HCT116 (cell line): ENCODE results near the gene ZNHIT2. TPM values are rescaled to one million over a fixed set of nuclear protein-coding genes. Genes with fewer than 3 reads are reported as not detected.

ENCODE experiments used
- ATAC-seq: fragments of 200-7000 bp; cut with Tn5 transposase; 2 replicates; pipeline ENCODE4 v1.9.1; 2020; ENCODE audit warnings: mild to moderate bottlenecking, moderate library complexity
- BruUV-seq: library from RNA; stranded (reverse); fragments of 400-500 nt; replicated peaks from 2 replicates; lab custom pipeline; 2021; lab: Mats Ljungman, UMichigan
- CTCF ChIA-PET: fragments of 300-600 bp; sonication (Branson Sonifier 250); formaldehyde crosslinking; loops from one replicate; lab custom pipeline; 2021; ENCODE audit warnings: antibody characterized with exemption; lab: Charles Lee
- POLR2A ChIA-PET: fragments of 300-600, 350-600 bp; sonication (Branson Sonifier 250); formaldehyde crosslinking; loops from one replicate; lab custom pipeline; 2021; ENCODE audit warnings: antibody characterized with exemption; lab: Charles Lee
- RAD21 ChIA-PET, 2 experiments: fragments of 300-600 bp; sonication (Branson Sonifier 250); formaldehyde crosslinking; loops; one replicate each; lab custom pipeline; 2023; ENCODE audit warnings: low total read pairs in 2 of 2; ENCODE audit not compliant: uncharacterized antibody in 2 of 2, unreplicated experiment in 2 of 2, low non-redundant PET in 1 of 2; lab: Charles Lee
- DNase-seq: peaks from one replicate; pipeline ENCODE4 v3.0.0-alpha.2; 2010; ENCODE audit warnings: low read depth, low spot score
- H2AFZ ChIP-seq: fragments of 200-600 bp; shearing (Covaris generic), sonication (generic); 2 replicates; pipeline ENCODE4 v1.6.1; 2017; ENCODE audit warnings: low read depth, mixed run types, mixed read lengths, antibody characterized with exemption, low read length; ENCODE audit not compliant: poor library complexity, severe bottlenecking
- H3K27ac ChIP-seq: 2 replicates; pipeline ENCODE4 v1.5.1; 2012; ENCODE audit warnings: low read depth, low read length
- H3K27me3 ChIP-seq: fragments of 200-600 bp; sonication (generic); 2 replicates; pipeline ENCODE4 v1.6.1; 2016; ENCODE audit warnings: mixed run types, low read length, mixed read lengths; ENCODE audit not compliant: insufficient read depth
- H3K36me3 ChIP-seq, 2 experiments: fragments of 200-500 bp in 1 of 2; fragments of 200-600 bp in 1 of 2; sonication (Bioruptor generic) in 1 of 2; sonication (generic) in 1 of 2; 2 replicates each; pipeline versions ENCODE4 v1.5.1 to v1.6.1; 2014 to 2016; ENCODE audit warnings: low read length in 2 of 2, inconsistent platforms in 1 of 2, mixed read lengths in 1 of 2, mixed run types in 1 of 2; ENCODE audit not compliant: insufficient read depth in 2 of 2, control insufficient read depth in 1 of 2
- H3K4me1 ChIP-seq, 2 experiments: fragments of 200-600 bp in 1 of 2; sonication (generic) in 1 of 2; 2 replicates each; pipeline versions ENCODE4 v1.5.1 to v1.6.1; 2012 to 2017; ENCODE audit warnings: low read length in 2 of 2, inconsistent platforms in 1 of 2, mild to moderate bottlenecking in 1 of 2, mixed read lengths in 1 of 2, mixed run types in 1 of 2, moderate library complexity in 1 of 2; ENCODE audit not compliant: insufficient read depth in 2 of 2, control insufficient read depth in 1 of 2
- H3K4me2 ChIP-seq: fragments of 200-600 bp; sonication (generic); 2 replicates; pipeline ENCODE4 v1.6.1; 2017; ENCODE audit warnings: mixed run types, low read length, mixed read lengths
- H3K4me3 ChIP-seq, 2 experiments: fragments of 200-600 bp in 1 of 2; sonication (generic) in 1 of 2; replicated peaks in 1 of 2; 2 replicates each; pipeline ENCODE4 v1.5.1; 2011 to 2016; ENCODE audit warnings: low read length in 2 of 2, control low read depth in 1 of 2, low read depth in 1 of 2, mild to moderate bottlenecking in 1 of 2, mixed read lengths in 1 of 2, mixed run types in 1 of 2
- H3K79me2 ChIP-seq: fragments of 200-600 bp; sonication (generic); 2 replicates; pipeline ENCODE4 v1.6.1; 2017; ENCODE audit warnings: mild to moderate bottlenecking, mixed run types, low read length, moderate library complexity, mixed read lengths; ENCODE audit not compliant: insufficient read depth
- H3K9ac ChIP-seq: fragments of 200-600 bp; sonication (generic); 2 replicates; pipeline ENCODE4 v1.6.1; 2016; ENCODE audit warnings: low read length, mixed read lengths
- H3K9me2 ChIP-seq: fragments of 200-600 bp; sonication (generic), shearing (Covaris generic); 2 replicates; pipeline ENCODE4 v1.6.1; 2017; ENCODE audit warnings: mixed run types, mild to moderate bottlenecking, moderate library complexity; ENCODE audit not compliant: insufficient read depth
- H3K9me3 ChIP-seq, 2 experiments: fragments of 200-500 bp in 1 of 2; fragments of 200-600 bp in 1 of 2; sonication (Bioruptor generic) in 1 of 2; sonication (generic) in 1 of 2; 2 replicates each; pipeline ENCODE4 v1.6.1; 2014 to 2017; ENCODE audit warnings: low read length in 2 of 2, mixed read lengths in 2 of 2, inconsistent platforms in 1 of 2, low read depth in 1 of 2, mild to moderate bottlenecking in 1 of 2, mixed run types in 1 of 2, moderate library complexity in 1 of 2; ENCODE audit not compliant: control insufficient read depth in 1 of 2, insufficient read depth in 1 of 2
- H4K20me1 ChIP-seq: fragments of 200-600 bp; sonication (generic), shearing (Covaris generic); 2 replicates; pipeline ENCODE4 v1.6.1; 2017; ENCODE audit warnings: mixed run types, mild to moderate bottlenecking, moderate library complexity; ENCODE audit not compliant: insufficient read depth
- CEBPB ChIP-seq: IDR thresholded peaks from 2 replicates; pipeline ENCODE4 v1.6.1; 2012; ENCODE audit warnings: low read depth
- EGR1 ChIP-seq: IDR thresholded peaks from 2 replicates; pipeline ENCODE4 v1.6.1; 2012; ENCODE audit warnings: low read depth
- ELF1 ChIP-seq: IDR thresholded peaks from 2 replicates; pipeline ENCODE4 v1.6.1; 2012; ENCODE audit warnings: low read depth, borderline replicate concordance
- EZH2 ChIP-seq: fragments of 200-600 bp; sonication (generic); IDR thresholded peaks from 2 replicates; pipeline ENCODE4 v1.6.1; 2017; ENCODE audit warnings: antibody characterized with exemption, mixed run types
- FOSL1 ChIP-seq: IDR thresholded peaks from 2 replicates; pipeline ENCODE4 v1.6.1; 2012; ENCODE audit warnings: low read depth
- JUND ChIP-seq: IDR thresholded peaks from 2 replicates; pipeline ENCODE4 v1.6.1; 2012
- RAD21 ChIP-seq: IDR thresholded peaks from 2 replicates; pipeline ENCODE4 v1.6.1; 2012; ENCODE audit warnings: low read depth, mild to moderate bottlenecking
- SIN3A ChIP-seq: IDR thresholded peaks from 2 replicates; pipeline ENCODE4 v1.6.1; 2012; ENCODE audit warnings: low read depth
- SRF ChIP-seq: IDR thresholded peaks from 2 replicates; pipeline ENCODE4 v1.6.1; 2012; ENCODE audit warnings: low read depth
- TCF7L2 ChIP-seq: IDR thresholded peaks from 2 replicates; pipeline ENCODE4 v1.7.0; 2011; ENCODE audit warnings: borderline replicate concordance, inconsistent platforms; ENCODE audit not compliant: insufficient read depth, insufficient read length; ENCODE audit errors: extremely low read depth
- YY1 ChIP-seq: IDR thresholded peaks from 2 replicates; pipeline ENCODE4 v1.6.1; 2011; ENCODE audit warnings: low read length, low read depth, moderate library complexity, mild to moderate bottlenecking; ENCODE audit not compliant: insufficient replicate concordance; ENCODE audit errors: extremely low read depth
- ZFX ChIP-seq: fragments of 450-650 bp; IDR thresholded peaks from 2 replicates; pipeline ENCODE4 v1.6.1; 2017
- ZNF274 ChIP-seq: fragments of 200-500 bp; sonication (Bioruptor generic); IDR thresholded peaks from 2 replicates; pipeline ENCODE4 v1.6.1; 2014; ENCODE audit warnings: mild to moderate bottlenecking, low read depth, low read length, inconsistent platforms
- intact Hi-C: fragments of 100-400 bp; cut with micrococcal nuclease; formaldehyde crosslinking; loops from 2 replicates; pipeline ENCODE4 v1.10.0; 2022
- total RNA-seq: library from RNA; stranded (reverse); gene quantifications from one replicate; pipeline ENCODE4 v1.2.1, GENCODE V29; 2021; ENCODE audit not compliant: unreplicated experiment
- TF ChIP-seq, protein P1 (sequence below), 3 experiments: fragments of 200-600 bp in 1 of 3; sonication (generic) in 1 of 3; IDR thresholded peaks in 2 of 3; conservative IDR thresholded peaks in 1 of 3; 2 replicates each; pipeline ENCODE4 v1.5.1; 2012 to 2017; ENCODE audit warnings: low read depth in 2 of 3, low read length in 2 of 3, antibody characterized with exemption in 1 of 3, borderline replicate concordance in 1 of 3, control low read depth in 1 of 3, mild to moderate bottlenecking in 1 of 3, mixed read lengths in 1 of 3, mixed run types in 1 of 3, moderate library complexity in 1 of 3; ENCODE audit not compliant: insufficient read depth in 1 of 3
- TF ChIP-seq, protein P2 (sequence below): IDR thresholded peaks from 2 replicates; pipeline ENCODE4 v1.6.1; 2012; ENCODE audit warnings: low read depth
- TF ChIP-seq, protein P3 (sequence below): IDR thresholded peaks from 2 replicates; pipeline ENCODE4 v1.6.1; 2012
- TF ChIP-seq, protein P4 (sequence below): IDR thresholded peaks from 2 replicates; pipeline ENCODE4 v1.6.1; 2012

Gene ZNHIT2
- total RNA-seq, 1 experiment from 2014 or later = 18.8 TPM

DNA sequence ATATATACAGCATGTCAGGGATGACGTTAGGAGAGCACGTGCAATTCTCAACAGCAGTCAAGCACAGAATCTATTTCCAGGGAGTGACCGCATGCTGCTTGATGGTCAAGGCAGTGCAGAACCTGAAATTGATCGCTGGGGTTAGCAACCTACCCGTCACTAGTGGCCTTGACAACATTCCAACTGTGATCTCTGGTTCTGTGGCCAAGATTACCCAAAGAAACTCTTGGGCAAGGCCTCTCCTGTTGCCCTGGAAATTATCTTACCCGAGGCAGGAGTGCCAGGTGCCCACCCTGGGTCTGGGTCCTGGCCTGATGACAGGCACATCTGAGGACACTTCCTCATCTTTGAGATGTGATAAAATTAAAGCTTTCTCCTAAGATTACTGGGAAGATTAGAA, 3.7 kb downstream of the ZNHIT2 start:
- peaks cover 21% of the 10 kb centered on the region for H3K79me2 ChIP-seq
- ATAC-seq (no peak), DNase-seq (no peak)
- intact Hi-C loops = loop anchor here (5.0 to 10.0 kb wide), 2 partner anchors 68 to 199 kb away; partner anchors contain the start of genes ATG2A and CAPN1
- CTCF ChIA-PET = interaction anchor here (1.2 kb wide), 1 partner anchor 8 kb away, joined by 4 read pairs; the partner anchor contains the start of genes FAU and MRPL49
- no peaks in the 10 kb centered on the region for H3K27me3 ChIP-seq
- peaks cover 3 to 18% of the 10 kb centered on the region in 2 experiments; a peak in 2 of 4 replicates for H3K36me3 ChIP-seq
- peak overlapping the region; percentile 92; the same call in 1 of the 2 replicates for H3K4me2 ChIP-seq
- RAD21 ChIA-PET = no interaction called here
- H3K9me3 ChIP-seq = no peaks in the 10 kb centered on the region
- TF ChIP-seq YY1 = no peak
- TF ChIP-seq JUND = no peak
- TF ChIP-seq EGR1 = no peak
- TF ChIP-seq, protein P1, sequence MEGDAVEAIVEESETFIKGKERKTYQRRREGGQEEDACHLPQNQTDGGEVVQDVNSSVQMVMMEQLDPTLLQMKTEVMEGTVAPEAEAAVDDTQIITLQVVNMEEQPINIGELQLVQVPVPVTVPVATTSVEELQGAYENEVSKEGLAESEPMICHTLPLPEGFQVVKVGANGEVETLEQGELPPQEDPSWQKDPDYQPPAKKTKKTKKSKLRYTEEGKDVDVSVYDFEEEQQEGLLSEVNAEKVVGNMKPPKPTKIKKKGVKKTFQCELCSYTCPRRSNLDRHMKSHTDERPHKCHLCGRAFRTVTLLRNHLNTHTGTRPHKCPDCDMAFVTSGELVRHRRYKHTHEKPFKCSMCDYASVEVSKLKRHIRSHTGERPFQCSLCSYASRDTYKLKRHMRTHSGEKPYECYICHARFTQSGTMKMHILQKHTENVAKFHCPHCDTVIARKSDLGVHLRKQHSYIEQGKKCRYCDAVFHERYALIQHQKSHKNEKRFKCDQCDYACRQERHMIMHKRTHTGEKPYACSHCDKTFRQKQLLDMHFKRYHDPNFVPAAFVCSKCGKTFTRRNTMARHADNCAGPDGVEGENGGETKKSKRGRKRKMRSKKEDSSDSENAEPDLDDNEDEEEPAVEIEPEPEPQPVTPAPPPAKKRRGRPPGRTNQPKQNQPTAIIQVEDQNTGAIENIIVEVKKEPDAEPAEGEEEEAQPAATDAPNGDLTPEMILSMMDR (IDR thresholded peaks at IDR 0.05 in 2 of 3, conservative IDR thresholded peaks at IDR 0.05 in 1 of 3; ENCODE audit: borderline replicate concordance in 1 of 3, insufficient read depth in 1 of 3, low read depth in 2 of 3, low read length in 2 of 3) = no peak
- TF ChIP-seq FOSL1 = no peak
- no peak for TF ChIP-seq CEBPB
- TF ChIP-seq ELF1 = no peak
- TF ChIP-seq TCF7L2 = no peak
- no peak for TF ChIP-seq SIN3A
- no peak for TF ChIP-seq RAD21
- TF ChIP-seq ZFX = no peak
- TF ChIP-seq, protein P2, sequence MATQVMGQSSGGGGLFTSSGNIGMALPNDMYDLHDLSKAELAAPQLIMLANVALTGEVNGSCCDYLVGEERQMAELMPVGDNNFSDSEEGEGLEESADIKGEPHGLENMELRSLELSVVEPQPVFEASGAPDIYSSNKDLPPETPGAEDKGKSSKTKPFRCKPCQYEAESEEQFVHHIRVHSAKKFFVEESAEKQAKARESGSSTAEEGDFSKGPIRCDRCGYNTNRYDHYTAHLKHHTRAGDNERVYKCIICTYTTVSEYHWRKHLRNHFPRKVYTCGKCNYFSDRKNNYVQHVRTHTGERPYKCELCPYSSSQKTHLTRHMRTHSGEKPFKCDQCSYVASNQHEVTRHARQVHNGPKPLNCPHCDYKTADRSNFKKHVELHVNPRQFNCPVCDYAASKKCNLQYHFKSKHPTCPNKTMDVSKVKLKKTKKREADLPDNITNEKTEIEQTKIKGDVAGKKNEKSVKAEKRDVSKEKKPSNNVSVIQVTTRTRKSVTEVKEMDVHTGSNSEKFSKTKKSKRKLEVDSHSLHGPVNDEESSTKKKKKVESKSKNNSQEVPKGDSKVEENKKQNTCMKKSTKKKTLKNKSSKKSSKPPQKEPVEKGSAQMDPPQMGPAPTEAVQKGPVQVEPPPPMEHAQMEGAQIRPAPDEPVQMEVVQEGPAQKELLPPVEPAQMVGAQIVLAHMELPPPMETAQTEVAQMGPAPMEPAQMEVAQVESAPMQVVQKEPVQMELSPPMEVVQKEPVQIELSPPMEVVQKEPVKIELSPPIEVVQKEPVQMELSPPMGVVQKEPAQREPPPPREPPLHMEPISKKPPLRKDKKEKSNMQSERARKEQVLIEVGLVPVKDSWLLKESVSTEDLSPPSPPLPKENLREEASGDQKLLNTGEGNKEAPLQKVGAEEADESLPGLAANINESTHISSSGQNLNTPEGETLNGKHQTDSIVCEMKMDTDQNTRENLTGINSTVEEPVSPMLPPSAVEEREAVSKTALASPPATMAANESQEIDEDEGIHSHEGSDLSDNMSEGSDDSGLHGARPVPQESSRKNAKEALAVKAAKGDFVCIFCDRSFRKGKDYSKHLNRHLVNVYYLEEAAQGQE = no peak
- TF ChIP-seq SRF = no peak
- no peak for TF ChIP-seq ZNF274
- TF ChIP-seq, protein P3, sequence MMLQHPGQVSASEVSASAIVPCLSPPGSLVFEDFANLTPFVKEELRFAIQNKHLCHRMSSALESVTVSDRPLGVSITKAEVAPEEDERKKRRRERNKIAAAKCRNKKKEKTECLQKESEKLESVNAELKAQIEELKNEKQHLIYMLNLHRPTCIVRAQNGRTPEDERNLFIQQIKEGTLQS = no peak
- no peak for TF ChIP-seq EZH2
- TF ChIP-seq, protein P4, sequence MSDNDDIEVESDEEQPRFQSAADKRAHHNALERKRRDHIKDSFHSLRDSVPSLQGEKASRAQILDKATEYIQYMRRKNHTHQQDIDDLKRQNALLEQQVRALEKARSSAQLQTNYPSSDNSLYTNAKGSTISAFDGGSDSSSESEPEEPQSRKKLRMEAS = no peak
- TF ChIP-seq, all 23 proteins: peak for 0
- H3K4me1 ChIP-seq = peaks cover 22 to 52% of the 10 kb centered on the region in 2 experiments
- POLR2A ChIA-PET = no interaction called here
- H4K20me1 ChIP-seq = no peaks in the 10 kb centered on the region
- H3K4me3 ChIP-seq = no peak overlapping the region
- H2AFZ ChIP-seq = no peak overlapping the region
- 0 out of 2 replicates have a peak overlapping the region, but pooled peaks have one; percentile 82 for H3K27ac ChIP-seq
- TSS peak; percentile 34 for BruUV-seq
- no peaks in the 10 kb centered on the region for H3K9me2 ChIP-seq
- H3K9ac ChIP-seq = no peak overlapping the region
